HUDEP-2 (cell line): Measurements from ENCODE around the gene MALL.
"Not testable (repeated sequence)": the region's sequence is repeated elsewhere in the genome, so short reads cannot be mapped to it uniquely, and the experiment has no call there.

Source experiments
- DNase-seq, 76 experiments: peaks; one replicate each; lab custom pipeline; 2025; ENCODE audit not compliant: unreplicated experiment in 76 of 76; lab: John Stamatoyannopoulos, UW

MALL gene

DNA sequence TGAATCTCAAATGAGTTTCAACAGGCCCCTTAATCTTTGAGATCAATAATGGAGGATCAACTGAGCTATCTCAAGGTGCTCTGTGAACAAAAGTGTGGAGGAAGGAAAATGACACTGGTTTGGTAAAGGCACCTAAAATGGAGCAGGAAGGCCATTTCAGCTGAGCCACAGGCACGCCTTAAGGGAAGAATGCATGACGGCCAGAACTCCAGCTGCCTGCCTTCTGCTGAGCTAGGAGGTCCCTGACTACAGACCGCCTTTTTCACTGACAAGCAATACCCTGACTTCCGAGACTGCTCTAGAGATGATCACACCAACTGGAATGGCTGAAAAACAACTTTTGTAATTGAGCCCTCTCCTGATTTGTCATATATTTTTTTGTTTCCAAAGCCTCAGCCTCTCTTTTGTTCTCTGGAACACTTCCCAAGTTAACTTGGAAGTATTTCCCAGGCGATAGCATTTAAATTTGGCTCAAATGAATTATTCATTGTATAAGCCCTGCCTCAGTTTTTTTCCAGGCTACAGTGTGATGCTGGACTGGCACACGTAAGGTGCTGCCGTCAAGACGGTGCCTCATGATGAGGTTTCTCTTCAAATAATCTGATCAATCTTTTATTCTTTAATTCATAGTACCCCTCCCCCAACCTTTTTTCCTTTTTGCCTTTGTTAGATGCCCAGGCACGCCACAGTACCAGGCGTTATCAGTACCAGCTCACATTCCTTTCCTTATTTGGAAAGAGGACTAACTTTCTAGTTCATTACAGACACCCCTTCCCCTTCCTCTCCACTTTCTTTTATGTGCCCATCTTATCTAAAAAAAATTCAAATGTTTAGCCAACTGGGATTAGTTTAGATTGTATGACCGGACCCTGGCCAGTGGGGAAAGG, 60.9 kb downstream of the MALL start:
- not testable (repeated sequence) for DNase-seq

DNA sequence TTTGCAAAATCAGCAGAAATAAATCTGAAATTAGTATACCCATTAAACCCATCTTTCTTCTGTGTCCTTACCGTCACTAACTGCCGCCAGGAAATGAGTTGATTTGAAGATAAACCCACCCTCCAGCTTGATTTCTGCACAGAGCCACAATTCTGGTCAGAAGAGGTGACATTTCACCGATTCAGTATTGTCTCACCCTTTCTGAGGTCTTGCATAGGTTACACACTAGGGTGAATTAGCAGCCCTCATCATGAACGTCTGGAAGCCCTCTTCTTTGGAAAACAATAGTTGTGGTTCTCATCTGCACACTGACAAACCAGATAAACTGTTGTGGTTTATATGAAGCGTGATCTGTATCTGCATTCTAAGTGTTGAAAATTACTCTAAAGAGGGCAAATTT, 61.9 kb downstream of the MALL start:
- DNase-seq = not testable (repeated sequence)

DNA sequence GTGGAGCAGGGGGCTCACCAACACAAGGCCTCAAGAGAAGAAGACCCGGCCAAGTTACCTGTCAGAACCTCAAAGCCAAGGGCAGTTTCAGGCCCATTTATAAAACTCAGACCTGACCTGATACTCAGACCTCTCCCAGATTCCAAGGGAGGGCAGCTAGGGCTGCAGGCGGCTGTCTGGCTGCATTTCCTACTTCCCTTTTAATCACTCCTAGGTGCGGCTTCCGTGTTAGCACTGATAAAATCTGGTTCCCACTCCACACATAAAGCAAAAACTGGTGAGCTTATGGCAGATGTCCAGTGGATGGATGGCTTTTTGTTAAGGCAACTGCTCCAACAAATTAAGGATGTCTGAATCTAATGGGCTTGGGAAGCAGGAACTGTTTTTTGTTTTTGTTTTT, 63.5 kb downstream of the MALL start:
- DNase-seq = not testable (repeated sequence)

DNA sequence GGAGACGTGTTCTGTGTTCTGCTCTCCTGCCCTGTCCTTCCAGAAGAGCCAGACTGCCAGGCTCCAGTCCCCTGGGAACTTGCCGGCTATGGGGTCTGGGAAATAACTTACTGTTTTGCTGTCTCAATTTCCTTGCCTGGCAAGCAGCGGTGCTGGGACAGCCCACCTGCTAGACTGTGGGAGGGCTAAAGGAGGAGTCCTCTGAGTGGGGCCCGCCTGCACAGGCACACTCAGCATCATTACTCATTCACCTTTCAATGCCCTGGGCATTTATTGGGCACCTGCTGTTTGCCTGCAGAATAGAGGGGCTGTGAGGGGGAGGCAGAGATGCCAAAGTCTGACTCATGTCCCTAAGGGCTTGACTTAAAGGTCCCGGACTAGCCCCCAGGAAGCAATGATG, 65.4 kb downstream of the MALL start:
- not testable (repeated sequence) for DNase-seq

DNA sequence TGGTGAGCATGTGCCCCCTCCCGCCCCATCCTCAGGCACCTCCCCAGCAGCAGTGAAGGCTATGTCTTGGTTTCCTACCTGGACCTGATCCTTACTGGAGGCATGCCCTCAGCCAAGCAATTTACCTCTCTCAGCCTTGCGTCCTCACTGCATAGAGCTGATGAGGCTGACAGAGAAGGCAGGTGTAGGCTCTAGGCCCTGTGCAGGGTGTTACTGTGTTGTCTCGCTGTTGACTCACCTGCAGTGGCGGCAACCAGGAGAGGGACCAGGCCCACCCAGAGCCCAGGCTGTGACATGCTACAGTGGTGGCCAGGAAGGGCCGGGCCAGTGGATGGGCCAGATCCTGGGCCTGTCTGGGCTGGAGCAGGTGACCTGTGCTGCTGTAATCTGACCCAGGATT, 65.9 kb downstream of the MALL start:
- DNase-seq = not testable (repeated sequence)

DNA sequence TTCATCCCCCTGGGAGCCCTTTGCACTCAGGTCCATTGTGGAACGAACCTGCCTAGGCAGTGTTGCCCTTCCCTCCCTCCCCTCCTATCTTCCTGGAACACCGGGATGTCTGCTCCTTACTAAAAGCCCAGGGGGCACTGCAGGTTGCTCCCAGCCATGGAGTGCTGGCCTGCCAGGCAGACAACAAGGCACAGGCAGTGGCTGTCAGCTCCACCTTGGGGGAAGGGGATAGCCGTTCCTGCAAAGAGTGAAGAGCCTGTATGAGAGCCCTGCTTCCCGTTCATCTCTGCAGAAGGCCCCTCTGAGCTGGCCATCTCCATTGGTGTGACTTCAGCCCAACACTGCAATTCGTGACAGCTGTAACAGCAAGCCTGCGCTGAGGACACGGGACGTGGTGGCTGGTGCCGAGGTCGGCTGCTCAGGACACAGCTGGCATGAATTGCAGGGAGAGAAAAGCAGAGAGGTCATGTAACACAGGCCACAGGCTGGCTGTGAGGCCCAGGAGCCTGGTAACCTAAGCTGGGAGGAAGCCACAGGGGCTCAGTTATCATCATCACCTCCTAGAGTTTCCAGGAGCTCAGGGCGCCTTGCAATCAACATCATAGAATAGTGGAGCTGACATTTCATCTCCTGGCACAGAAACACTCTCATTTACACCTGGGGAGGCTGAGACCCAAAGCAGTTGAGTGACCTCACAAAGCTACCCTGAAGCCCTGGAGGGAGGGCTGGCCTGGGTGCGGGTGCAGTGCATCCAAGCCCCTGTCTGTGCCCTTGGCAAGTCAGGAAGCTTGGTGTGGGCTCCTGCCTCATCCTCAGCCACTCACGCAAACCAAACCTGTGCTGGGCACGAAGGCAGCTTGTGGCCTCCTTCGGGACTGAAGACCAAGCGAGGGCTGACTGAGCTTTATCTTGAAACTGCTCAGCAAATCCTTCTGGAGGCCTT, 67.1 kb downstream of the MALL start:
- not testable (repeated sequence) for DNase-seq

DNA sequence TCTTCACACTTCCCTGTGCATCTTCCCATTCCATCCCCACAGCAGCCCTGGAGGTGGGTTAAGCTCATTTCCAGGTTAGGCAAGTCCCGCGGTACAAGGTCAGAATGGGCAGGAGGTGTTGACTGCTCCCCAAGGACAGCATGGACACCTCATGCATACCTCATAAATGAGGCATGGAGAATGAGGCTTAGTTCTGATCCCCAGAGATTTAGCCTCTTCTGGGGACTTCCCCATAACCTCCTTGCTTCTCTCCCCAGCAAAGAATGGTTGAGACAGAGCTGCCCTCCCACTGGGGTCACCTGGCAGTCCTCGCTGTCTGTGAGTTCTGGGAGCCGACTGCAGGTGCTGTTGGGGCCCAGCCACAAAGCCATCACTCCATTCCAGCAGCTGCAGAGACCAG, 68.4 kb downstream of the MALL start:
- DNase-seq = not testable (repeated sequence)

DNA sequence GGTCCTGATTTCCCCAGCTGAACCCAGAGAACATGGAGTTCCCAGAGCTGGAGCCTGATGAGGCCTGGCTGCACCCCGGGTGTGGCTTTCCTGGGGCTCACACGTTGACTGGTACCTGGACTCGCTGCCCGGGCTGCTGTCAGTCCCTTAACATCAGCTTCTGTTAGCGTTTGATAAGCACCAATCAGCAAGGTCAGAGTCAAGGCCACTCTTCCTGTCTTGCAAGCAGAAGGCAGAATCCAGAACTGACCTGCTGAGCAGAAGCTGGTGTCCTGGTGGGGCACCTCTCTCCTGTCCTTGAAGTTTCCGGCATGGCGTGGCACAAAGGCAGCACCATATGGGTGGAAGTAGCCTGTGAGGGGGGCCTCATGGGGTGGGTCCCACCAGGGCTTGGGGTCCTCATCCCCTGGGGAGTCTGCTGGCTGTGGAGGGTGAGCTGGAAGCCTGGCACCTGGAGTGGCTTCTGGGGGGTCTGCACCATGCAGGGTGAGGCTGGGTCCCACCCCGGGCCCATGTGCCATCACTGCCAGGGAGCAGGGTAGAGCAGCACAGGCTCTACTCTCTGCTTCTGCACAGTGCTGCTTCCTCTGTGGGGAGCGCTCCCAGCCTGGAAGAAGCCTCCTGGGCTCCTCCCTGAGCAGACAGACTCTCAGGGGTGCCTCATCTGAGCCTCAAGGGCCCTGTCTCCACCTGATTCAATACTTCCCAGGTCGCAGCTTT, 73.5 kb downstream of the MALL start:
- DNase-seq = not testable (repeated sequence)

DNA sequence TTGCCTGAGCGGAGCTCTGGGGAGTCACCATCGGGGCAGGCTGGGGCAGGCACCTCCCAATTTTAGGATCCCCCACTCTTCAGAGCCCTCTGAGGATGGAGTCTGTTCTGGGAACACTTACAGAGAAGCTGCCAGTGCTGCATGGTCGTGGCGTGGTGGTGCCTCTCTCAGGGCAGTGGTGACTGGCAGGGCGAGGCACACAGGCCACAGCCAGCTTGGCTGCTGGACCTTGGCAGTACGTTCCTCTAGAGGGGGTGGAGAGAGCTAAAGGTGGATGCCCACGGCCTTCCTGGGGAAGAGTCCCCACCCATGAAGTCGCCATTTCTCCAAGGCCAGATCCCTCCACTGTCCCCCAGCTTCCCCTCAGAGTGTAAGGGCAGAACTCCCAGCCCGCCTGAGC, 78.3 kb downstream of the MALL start:
- not testable (repeated sequence) for DNase-seq

DNA sequence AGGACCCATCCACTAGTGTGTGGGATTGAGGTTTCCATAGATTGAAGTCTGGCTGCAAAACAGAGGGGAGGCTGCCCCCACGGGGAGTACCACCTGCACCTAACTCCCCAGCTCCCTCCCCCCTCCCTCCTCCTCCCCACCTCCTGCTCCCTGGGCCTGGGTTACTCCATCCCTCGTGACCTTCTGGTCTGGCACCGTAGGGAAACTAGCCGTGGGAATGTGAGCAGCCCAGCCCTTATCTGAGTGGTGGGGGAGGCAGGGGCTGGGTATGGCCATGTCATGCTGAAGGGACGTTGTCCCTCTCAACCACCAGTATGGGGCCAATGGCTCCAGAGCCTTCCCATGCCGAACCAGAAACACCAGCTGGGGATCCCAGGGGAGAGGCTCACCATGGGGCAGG, 80.2 kb downstream of the MALL start:
- DNase-seq = not testable (repeated sequence)

DNA sequence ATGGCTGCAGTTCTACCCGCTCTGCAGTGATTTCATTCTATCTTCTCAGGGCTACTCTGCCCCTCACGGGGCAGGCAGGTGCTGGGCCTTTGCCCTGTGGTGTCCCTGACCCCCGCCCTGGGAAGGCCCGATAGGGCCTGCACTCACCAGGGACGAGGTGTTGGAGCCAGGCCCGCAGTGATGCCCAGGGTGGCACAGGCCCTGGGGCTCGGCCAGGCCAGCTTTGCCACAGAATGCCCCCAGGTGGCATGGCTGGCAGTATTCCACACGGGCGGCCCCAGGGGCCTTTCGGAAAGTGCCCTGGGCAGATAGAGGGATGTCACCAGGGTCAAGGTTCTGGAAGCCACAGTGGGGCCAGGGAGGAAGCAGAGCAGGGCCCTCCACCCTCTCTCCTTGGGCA, 80.7 kb downstream of the MALL start:
- not testable (repeated sequence) for DNase-seq
